ENCODE data around the gene ZNF561.
"Not testable (repeated sequence)": the region's sequence is repeated elsewhere in the genome, so short reads cannot be mapped to it uniquely, and the experiment has no call there.

The ZNF561 gene

DNA sequence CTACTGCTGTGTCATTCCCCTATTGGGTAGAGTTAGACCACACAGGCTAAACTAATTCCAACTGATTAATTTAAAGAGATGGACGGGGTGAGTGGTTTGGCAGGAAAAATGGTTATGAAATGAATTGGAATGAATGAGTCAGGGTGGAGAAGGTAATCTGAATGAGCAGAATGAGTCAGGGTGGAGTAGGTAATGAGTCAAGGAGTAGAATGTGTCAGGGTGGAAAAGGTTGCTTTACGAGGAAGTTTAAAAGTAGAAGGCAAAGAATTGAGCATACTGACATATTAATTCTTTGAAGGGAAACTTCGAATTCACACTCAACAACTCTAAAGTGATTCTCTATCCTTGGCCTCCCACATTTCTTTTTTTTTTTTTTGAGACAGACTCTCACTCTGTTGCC lies 24.0 kb downstream of the ZNF561 start:
- no peak for DNase-seq (ENCODE audit: low read depth)
- no peak for TF ChIP-seq POLR2A (IDR thresholded peaks at IDR 0.05; ENCODE audit: extremely low read depth, insufficient read length)
- no peak for TF ChIP-seq MYC (IDR thresholded peaks at IDR 0.05; ENCODE audit: low read depth, low read length)
- TF ChIP-seq, protein P1, sequence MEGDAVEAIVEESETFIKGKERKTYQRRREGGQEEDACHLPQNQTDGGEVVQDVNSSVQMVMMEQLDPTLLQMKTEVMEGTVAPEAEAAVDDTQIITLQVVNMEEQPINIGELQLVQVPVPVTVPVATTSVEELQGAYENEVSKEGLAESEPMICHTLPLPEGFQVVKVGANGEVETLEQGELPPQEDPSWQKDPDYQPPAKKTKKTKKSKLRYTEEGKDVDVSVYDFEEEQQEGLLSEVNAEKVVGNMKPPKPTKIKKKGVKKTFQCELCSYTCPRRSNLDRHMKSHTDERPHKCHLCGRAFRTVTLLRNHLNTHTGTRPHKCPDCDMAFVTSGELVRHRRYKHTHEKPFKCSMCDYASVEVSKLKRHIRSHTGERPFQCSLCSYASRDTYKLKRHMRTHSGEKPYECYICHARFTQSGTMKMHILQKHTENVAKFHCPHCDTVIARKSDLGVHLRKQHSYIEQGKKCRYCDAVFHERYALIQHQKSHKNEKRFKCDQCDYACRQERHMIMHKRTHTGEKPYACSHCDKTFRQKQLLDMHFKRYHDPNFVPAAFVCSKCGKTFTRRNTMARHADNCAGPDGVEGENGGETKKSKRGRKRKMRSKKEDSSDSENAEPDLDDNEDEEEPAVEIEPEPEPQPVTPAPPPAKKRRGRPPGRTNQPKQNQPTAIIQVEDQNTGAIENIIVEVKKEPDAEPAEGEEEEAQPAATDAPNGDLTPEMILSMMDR (IDR thresholded peaks at IDR 0.05; ENCODE audit: low read depth, low read length): no peak
- TF ChIP-seq, protein P2, sequence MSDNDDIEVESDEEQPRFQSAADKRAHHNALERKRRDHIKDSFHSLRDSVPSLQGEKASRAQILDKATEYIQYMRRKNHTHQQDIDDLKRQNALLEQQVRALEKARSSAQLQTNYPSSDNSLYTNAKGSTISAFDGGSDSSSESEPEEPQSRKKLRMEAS (IDR thresholded peaks at IDR 0.05; ENCODE audit: low read depth, low read length): no peak
- H3K4me3 ChIP-seq (ENCODE audit: low read depth, low read length): no peak overlapping the region

DNA sequence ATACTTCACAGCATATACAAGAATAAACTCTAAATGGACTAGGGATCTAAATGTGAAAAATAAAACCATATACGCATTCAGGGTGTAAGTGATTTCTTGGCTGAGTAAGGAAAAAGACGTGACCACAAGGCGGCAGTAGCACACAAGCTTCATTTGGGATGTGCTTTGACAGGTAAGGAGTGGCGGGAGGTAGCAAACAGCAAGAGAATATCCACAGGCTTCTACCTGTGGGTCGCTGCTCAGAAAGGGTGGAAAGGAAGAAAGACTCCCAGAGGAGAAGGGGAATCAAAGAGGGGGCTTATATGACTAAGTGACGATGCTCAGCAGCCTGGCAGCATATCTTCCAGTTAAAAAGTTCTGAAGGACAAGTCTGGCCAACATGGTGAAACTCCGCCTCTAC lies 34.3 kb downstream of the ZNF561 start:
- TF ChIP-seq, protein P2 (IDR thresholded peaks at IDR 0.05; ENCODE audit: low read depth, low read length): no peak
- TF ChIP-seq, protein P1 (IDR thresholded peaks at IDR 0.05; ENCODE audit: low read depth, low read length): peak; percentile 96
- no peak for TF ChIP-seq POLR2A (IDR thresholded peaks at IDR 0.05; ENCODE audit: extremely low read depth, insufficient read length)
- H3K4me3 ChIP-seq (ENCODE audit: low read depth, low read length): no peak overlapping the region
- peak; percentile 87 for DNase-seq (ENCODE audit: low read depth)

DNA sequence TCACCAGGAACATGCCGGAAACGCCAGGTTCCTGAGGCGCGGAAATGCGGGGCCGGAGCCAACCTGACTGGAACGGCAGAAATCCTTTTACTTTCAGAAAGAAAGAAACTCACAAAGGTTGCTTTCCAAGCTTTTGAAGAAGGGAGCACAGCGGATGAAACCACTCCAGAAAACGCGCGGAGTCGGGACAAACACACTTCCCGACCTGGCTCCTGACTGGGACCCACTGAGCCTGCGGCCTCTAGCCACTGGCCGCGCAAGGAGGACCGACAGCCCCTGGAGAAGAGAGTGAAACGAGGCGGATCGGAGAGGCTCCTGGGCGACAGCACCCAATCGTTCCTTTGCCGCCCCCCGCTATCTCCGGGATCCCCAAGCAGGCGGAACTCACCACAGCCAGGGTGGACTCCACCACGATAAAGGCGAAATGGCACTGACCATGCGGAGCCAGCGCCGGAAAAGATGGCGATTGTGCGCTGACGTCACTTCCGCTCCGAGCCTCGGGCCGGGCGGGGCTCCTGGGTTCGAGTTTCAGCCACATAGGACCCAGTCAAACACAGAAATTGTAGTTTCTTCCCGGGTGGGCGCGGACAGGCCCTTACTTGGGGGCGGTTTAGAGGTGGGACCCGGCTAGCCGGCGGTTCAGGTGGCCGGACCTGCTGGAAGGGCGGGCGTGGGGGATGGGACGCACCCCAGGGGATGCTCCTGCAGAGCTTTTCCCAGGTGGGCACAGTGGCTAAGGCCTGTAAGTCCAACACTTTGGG lies 36.8 kb downstream of the ZNF561 start, which contains the start of gene ZNF121:
TSS of gene ZNF121 (minus strand) at position 432 of the 761 bp plus-strand sequence. CDS start 16,407 bp downstream, outside the sequence.
- H3K4me3 ChIP-seq (ENCODE audit: low read depth, low read length): peak within 1 kb of the TSS; percentile 88
- TF ChIP-seq MYC (IDR thresholded peaks at IDR 0.05; ENCODE audit: low read depth, low read length) (peak; percentile 100), POLR2A (IDR thresholded peaks at IDR 0.05; ENCODE audit: extremely low read depth, insufficient read length) (peak; percentile 99)
- TF ChIP-seq, protein P1 (IDR thresholded peaks at IDR 0.05; ENCODE audit: low read depth, low read length): no peak
- TF ChIP-seq, protein P2 (IDR thresholded peaks at IDR 0.05; ENCODE audit: low read depth, low read length): peak; percentile 98
- peak; percentile 96 for DNase-seq (ENCODE audit: low read depth)

DNA sequence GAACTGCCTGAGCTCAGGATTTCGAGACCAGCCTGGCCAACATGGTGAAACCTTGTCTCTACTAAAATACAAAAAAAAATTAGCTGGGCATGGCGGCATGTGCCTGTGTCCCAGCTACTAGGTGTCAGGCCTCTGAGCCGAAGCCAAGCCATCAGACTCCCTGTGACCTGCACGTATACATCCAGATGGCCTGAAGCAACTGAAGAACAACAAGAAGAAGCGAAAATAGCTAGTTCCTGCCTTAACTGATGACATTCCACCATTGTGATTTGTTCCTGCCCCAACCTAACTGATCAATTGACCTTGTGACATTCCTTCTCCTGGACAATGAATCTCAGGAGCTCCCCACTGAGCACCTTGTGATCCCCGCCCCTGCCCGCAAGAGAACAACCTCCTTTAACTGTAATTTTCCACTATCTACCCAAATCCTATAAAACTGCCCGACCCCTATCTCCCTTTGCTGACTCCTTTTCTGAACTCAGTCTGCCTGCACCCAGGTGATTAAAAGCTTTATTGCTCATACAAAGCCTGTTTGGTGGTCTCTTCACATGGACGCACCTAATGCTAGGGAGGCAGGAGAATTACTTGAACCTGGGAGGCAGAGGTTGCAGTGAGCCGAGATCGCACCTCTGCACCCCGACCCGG lies 38.8 kb downstream of the ZNF561 start:
- peak overlapping the region; percentile 88 for H3K4me3 ChIP-seq (ENCODE audit: low read depth, low read length)
- not testable (repeated sequence) for DNase-seq (ENCODE audit: low read depth)

DNA sequence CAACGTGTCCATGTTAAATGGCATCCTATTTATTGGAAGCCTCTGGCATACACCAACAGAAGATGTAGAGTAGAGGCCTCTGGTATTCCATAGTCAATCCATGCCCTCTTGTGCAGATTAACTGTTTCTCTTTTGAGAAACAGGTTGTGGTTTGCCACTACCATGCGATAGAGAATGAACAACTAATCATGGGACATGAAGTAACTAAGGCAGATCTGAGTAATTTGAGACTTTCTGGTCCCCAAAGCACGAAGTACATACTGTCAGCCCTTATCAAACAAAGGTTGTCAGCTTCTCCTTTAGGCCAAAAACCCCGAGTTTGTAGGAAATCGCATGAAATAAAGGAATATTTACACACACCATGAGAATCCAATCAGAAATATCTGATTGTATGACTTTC lies 40.3 kb downstream of the ZNF561 start:
- no peak for DNase-seq (ENCODE audit: low read depth)
- H3K4me3 ChIP-seq (ENCODE audit: low read depth, low read length): peak overlapping the region; percentile 88
- TF ChIP-seq, protein P2 (IDR thresholded peaks at IDR 0.05; ENCODE audit: low read depth, low read length): no peak
- no peak for TF ChIP-seq POLR2A (IDR thresholded peaks at IDR 0.05; ENCODE audit: extremely low read depth, insufficient read length)
- TF ChIP-seq, protein P1 (IDR thresholded peaks at IDR 0.05; ENCODE audit: low read depth, low read length): no peak
- TF ChIP-seq MYC (IDR thresholded peaks at IDR 0.05; ENCODE audit: low read depth, low read length): no peak

DNA sequence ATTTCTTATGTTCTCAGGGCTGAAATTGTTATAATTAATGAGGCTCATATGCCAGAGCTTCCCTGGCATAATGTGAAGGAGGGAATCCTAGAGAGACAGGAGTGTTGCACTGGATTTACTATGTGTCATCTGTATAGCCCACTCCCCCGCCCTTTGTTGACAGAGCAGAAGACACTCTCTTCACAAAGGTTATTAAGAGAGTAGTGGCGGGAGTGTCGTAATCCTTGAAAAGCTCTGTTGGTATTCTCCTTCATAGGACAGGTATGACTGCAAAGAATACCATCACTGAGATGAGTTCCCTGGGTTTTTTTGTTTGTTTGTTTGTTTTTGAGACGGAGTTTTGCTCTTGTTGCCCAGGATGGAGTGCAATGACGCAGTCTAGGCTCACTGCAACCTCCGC lies 50.8 kb downstream of the ZNF561 start:
- DNase-seq (ENCODE audit: low read depth): no peak
- no peak overlapping the region for H3K4me3 ChIP-seq (ENCODE audit: low read depth, low read length)
- TF ChIP-seq MYC (IDR thresholded peaks at IDR 0.05; ENCODE audit: low read depth, low read length) (no peak), POLR2A (IDR thresholded peaks at IDR 0.05; ENCODE audit: extremely low read depth, insufficient read length) (no peak)
- TF ChIP-seq, protein P1 (IDR thresholded peaks at IDR 0.05; ENCODE audit: low read depth, low read length): no peak
- TF ChIP-seq, protein P2 (IDR thresholded peaks at IDR 0.05; ENCODE audit: low read depth, low read length): no peak

Measured in NB4 (cell line).